Non-pigmented ciliary epithelial cell (primary cell): ENCODE results near the gene HINT3.
A peak's percentile ranks its signal among the peaks of the same experiment; 100 is the strongest.
"Not testable (repeated sequence)": the region's sequence is repeated elsewhere in the genome, so short reads cannot be mapped to it uniquely, and the experiment has no call there.

ENCODE experiments used
- DNase-seq: peaks from one replicate; pipeline ENCODE4 v3.0.0-alpha.2; 2010; ENCODE audit warnings: low read depth

Gene HINT3

GRCh38 chr6:125956506-125957390, at the start of gene HINT3:
Gene HINT3, plus strand, starts transcription at chr6:125956770. Its CDS starts 208 bp downstream, at chr6:125956978.
- peak; percentile 88 for DNase-seq

- peak; percentile 28 for DNase-seq
Observed at GRCh38 chr6:125910527-125910926, 46.0 kb upstream of the HINT3 start.

GRCh38 chr6:125911051-125911451, 45.5 kb upstream of the HINT3 start:
- DNase-seq: not testable (repeated sequence)

- not testable (repeated sequence) for DNase-seq
Observed at GRCh38 chr6:125912430-125912829, 44.1 kb upstream of the HINT3 start.

- DNase-seq: no peak
Observed at GRCh38 chr6:125913145-125913544, 43.4 kb upstream of the HINT3 start.

- DNase-seq: peak; percentile 89
Observed at GRCh38 chr6:125913864-125914351, 42.7 kb upstream of the HINT3 start.

GRCh38 chr6:125918230-125918629, 38.3 kb upstream of the HINT3 start:
- DNase-seq: no peak

- peak; percentile 60 for DNase-seq
Observed at GRCh38 chr6:125918681-125919566, 37.6 kb upstream of the HINT3 start.

GRCh38 chr6:125919618-125920017, 37.0 kb upstream of the HINT3 start:
- no peak for DNase-seq

GRCh38 chr6:125922322-125922860, 34.2 kb upstream of the HINT3 start:
- DNase-seq: no peak

- no peak for DNase-seq
Observed at GRCh38 chr6:125923366-125923877, 33.1 kb upstream of the HINT3 start.

- no peak for DNase-seq
Observed at GRCh38 chr6:125924169-125924568, 32.4 kb upstream of the HINT3 start.

- DNase-seq: no peak
Observed at GRCh38 chr6:125924697-125925358, 31.7 kb upstream of the HINT3 start.

- no peak for DNase-seq
Observed at GRCh38 chr6:125926711-125927110, 29.9 kb upstream of the HINT3 start.

- DNase-seq: no peak
Observed at GRCh38 chr6:125927761-125928160, 28.8 kb upstream of the HINT3 start.

GRCh38 chr6:125930765-125931418, 25.7 kb upstream of the HINT3 start:
- no peak for DNase-seq

GRCh38 chr6:125931733-125932450, 24.7 kb upstream of the HINT3 start:
- DNase-seq: no peak

- no peak for DNase-seq
Observed at GRCh38 chr6:125932451-125932795, 24.1 kb upstream of the HINT3 start.

- DNase-seq: not testable (repeated sequence)
Observed at GRCh38 chr6:125935520-125935919, 21.1 kb upstream of the HINT3 start.

GRCh38 chr6:125939026-125939425, 17.5 kb upstream of the HINT3 start:
- no peak for DNase-seq
